AG20443 (cell line): ENCODE data around the gene SLC25A12.
"Not testable (repeated sequence)": the region's sequence is repeated elsewhere in the genome, so short reads cannot be mapped to it uniquely, and the experiment has no call there.

Experiments
- DNase-seq: peaks from one replicate; pipeline ENCODE4 v3.0.0; 2012; ENCODE audit warnings: low spot score, mixed read lengths

The SLC25A12 gene

GRCh38 chr2:171893824-171894611, at the start of gene SLC25A12:
Gene SLC25A12, minus strand, starts transcription at chr2:171894244. Its CDS starts 30 bp downstream, at chr2:171894214.
- peak; percentile 97 for DNase-seq

DNA sequence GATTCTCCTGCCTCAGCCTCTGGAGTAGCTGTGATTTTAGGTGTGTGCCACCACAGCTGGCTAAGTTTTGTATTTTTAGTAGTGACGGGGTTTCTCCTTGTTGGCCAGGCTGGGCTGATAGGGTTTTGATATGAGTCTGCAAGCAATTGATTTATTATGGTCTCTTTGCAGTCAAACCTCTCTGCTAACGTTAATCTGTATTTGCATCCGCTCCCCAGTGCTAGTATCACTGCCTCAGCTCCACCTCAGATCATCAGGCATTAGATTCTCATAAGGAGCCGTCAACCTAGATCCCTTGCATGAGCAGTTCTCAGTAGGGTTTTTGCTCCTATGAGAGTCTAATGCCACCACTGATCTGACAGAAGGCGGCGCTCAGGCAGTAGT, 47.3 kb upstream of the SLC25A12 start:
- DNase-seq, result no peak

GRCh38 chr2:171939743-171940071, 45.7 kb upstream of the SLC25A12 start:
- no peak for DNase-seq

DNA sequence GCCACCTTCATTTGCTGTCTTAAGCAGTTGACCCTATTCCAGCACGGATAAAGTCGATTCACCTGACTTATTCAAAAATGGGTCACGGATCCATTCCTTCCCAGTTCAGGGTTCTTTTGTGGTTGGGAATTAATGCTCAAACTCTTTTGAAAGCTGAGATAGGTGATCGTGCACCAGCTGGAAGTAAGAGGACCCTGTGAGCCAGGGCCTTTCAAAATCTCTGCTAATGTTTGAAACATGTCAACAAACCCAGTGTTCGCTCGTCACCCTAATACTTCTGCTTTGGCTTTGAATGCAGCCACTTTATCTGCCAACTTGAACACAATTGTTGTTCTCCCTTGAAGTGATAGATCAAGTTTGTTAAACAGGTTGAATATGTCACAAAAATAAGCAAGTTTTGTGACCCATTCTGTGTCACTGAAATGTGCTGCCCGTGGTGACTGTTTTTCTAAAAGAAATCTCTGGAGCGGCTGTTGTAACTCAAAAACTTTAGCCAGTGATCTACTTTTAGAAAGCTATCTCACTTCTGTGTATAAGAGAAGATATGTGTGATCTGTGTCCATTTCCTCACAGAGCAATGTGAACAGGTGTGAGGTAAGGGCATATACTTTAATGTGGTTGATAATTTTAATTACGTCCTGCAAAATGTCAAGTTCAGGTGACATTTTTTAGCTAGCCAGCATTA, 45.2 kb upstream of the SLC25A12 start:
- no peak for DNase-seq

GRCh38 chr2:171930385-171930784, 36.3 kb upstream of the SLC25A12 start:
- no peak for DNase-seq

DNA sequence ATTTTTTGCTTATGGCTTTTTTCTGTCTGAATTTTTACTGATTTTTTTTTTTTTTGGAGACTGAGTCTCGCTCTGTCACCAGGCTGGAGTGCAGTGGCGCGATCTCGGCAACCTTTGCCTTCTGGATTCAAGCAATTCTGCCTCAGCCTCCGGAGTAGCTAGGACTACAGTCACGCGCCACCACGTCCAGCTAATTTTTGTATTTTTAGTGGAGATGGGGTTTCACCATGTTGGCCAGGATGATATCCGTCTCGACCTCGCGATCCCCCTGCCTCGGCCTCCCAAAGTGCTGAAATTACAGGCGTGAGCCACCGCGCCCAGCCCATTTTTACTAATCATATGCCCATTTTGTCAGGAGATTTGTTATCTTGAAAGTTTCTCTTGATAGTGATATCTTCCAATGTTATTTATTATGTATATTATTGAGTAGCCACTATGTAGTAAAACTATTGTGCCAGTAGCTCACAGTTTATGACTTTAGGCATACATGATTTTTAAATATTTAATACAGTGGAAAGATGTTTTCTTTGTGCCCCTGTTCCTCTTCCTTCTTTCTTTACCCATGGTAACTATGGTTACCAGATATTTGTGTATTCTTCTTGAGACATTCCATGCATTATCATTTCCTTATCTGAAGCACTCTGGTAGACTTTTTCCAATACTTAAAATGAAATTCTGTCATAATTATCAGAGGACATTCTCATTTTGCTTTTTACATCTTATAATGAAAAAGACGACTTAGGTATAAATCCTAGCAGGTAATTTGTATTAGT, 30.3 kb upstream of the SLC25A12 start:
- DNase-seq, result no peak

- DNase-seq, result peak; percentile 22
Measured at GRCh38 chr2:171923206-171923605, 29.2 kb upstream of the SLC25A12 start.

DNA sequence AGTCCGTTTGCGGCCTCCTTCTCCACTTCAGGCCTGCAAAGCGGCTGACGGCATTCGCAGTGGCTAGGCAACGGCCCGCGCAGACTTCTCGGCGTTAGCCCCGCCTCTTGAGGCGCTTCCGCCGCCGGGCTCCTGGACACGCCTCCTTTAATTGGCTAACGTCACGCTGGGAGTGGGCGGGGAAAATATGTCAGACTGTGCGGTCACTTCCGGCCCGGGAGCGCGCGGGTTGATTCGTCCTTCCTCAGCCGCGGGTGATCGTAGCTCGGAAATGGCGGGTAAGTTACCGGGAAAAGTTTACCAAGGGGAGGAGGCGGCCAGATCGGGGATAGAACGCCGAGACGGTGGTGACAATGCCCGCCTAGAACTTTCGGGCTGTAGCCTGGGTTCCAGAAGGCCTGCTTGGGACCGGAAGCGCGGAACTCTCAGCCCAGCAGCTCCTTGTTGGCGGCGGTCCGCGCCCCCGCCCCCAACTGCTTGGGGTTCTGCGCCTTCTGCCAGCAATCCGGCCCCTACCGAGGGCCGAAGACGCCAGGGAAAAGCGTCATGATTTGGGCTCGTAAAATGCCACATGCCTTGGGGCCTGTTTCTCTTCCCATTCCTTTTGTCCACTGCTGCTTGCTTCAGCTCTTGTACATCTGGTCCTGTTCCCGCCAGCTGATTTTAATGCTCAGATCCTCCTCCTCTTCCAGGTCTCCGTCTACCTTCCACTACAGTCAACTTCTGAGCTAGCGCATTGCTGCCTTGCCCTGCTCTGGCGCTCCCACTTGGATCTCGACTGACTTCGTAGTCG, 28.4 kb upstream of the SLC25A12 start, which contains the start of gene HAT1:
Gene HAT1, plus strand, starts transcription at position 232 of the 793 bp plus-strand sequence. Its CDS starts 40 bp downstream, at position 272.
- peak; percentile 98 for DNase-seq

- no peak for DNase-seq
Measured at GRCh38 chr2:171921970-171922229, 27.9 kb upstream of the SLC25A12 start.

GRCh38 chr2:171919453-171919852, 25.4 kb upstream of the SLC25A12 start:
- DNase-seq, result no peak

DNA sequence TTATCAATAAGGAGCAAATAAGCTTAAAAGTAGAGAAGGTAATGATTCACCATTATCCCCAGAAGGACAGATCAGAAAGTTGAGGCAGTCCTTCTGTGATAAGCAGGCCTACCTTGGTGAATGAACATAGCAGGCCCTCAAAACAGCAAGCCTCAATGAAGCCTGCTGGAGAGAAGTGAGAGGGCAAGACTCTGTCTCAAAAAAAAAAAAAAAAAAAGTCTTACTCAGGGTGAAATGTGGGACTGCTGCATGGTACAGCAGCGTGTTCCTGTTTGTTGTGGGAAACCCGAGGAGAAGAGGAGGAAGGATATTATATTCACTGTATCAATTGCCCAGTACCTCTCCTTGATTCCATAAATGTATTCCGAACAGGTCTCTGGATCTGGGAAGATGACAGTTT, 19.5 kb upstream of the SLC25A12 start:
- no peak for DNase-seq

GRCh38 chr2:171910494-171910893, 16.4 kb upstream of the SLC25A12 start:
- DNase-seq, result no peak

DNA sequence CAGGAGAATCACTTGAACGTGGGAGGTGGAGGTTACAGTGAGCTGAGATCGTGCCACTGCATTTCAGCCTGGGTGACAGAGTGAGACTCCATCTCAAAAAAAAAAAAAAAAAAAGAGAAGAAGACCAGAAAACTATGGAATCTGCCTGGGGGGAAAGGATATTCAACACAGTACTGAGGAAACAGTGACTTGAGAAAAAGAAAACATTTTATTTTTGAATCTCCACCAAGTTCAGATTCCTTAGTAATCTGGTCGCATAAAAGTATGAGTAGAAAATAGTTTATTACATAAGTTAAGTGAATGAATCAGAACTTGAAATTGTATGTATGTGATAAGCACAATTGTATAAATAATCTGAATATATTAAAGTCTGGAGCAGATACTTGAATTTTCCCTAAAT, 15.2 kb upstream of the SLC25A12 start:
- DNase-seq, result no peak

DNA sequence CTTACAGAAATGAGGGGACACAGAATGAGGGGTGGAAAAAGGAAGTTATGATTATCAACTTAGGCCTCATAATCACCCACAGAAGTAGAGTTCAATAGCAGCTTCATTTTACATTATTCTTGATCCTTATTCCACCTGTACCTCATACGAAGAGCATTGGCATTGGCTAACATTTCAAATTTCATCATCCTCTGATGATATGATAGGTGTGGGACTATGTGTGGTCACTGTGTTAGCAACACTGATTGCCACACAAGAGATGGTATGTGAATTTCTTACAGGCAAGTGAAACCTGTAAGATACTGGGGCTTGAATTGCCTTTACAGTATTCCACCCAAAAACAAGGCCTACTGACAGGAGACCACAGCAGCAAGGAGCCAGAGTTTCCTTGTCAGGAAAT, 14.2 kb upstream of the SLC25A12 start:
- no peak for DNase-seq

DNA sequence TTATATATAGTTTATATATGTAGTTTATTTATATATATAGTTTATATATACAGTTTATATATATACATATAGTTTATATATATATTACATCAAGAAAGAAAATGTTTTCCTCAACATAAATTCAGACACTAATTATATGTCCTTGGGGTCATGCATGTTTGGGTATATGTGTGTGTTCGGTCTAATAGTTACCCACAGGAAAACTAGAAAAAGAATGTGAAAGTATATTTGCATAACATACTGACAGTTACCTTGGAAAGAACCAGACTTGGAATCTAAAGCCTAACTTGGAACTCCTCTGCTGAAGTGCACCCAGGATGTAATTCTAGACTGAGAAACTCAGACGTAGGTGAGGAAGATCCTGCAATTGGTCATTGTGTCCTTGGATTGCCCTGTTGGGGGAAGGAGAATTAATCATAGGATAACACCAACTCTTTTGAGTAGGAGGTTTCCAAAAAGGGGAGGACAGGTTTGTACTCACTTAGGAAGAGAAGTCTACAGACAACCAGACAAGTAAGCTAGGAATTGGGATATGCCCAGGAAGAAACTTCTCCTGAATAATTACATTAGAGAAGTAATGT, 8.9 kb upstream of the SLC25A12 start:
- DNase-seq, result no peak

- DNase-seq, result not testable (repeated sequence)
Measured at GRCh38 chr2:171899623-171900282, 5.7 kb upstream of the SLC25A12 start.

DNA sequence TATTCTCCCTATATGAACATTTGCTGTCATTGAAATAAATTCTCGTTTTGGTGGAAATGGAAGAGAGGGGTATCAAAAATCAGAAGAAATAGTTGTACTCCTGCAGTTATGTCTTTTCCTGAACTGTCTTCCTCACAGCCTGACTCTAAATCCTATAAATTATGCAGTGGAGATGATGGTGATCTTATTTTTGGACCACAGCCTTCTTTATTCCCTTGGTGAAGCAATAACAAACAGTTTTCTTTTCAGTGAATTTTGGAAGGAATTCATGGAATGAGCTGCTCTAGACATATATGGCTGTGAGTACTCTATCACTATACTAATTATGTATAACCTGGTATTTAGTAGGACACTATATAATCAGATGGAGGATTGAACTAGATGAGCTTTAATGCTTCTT, 1.7 kb upstream of the SLC25A12 start:
- DNase-seq, result no peak

DNA sequence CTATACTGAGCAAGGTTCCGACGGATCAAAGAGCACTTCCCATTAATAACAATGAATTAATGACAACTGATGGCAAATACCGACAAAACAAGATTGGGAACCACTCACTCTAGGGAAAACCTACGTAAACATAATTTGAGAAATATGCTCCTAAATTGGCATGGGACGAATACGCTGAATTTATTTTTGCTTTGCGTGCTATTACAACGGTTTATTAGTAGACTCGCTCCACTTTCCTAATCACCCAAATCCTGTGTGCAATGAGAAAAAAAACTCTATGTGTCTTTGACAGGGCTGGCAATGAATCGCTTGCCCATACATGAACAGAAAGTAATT, 536 bp upstream of the SLC25A12 start:
- DNase-seq, result peak; percentile 10

GRCh38 chr2:171893196-171893823, 734 bp downstream of the SLC25A12 start:
- peak; percentile 23 for DNase-seq

- no peak for DNase-seq
Measured at GRCh38 chr2:171889808-171890207, 4.2 kb downstream of the SLC25A12 start.

DNA sequence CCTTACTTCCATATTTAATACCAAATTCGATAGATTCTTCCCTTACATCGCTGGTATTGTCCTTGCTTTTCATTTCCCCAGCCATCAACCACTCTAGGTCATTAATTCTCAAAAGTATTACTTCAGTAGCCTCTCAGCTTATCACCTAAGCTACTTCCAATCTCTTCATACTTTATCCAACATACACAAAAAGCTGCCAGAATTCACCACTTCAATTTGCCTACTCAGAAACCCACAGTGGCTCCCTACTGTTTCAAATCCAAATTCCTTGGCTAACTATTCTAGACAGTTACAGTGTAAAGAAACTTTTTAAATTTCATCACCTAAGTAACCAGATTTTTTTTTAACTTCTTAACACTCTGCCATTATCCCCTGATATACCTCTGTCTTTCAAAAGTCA, 4.7 kb downstream of the SLC25A12 start:
- DNase-seq, result no peak
